HEK293 (cell line): ENCODE measurements around the gene HOXA11.
A peak's percentile ranks its signal among the peaks of the same experiment; 100 is the strongest.

Source experiments
- BCL11B ChIP-seq: fragments of 450-650 bp; formaldehyde crosslinking; IDR thresholded peaks from 2 replicates; pipeline ENCODE4 v1.5.1; 2016; ENCODE audit warnings: low read depth, missing biosample characterization, missing genetic modification characterization
- FEZF1 ChIP-seq: fragments of 450-650 bp; formaldehyde crosslinking; IDR thresholded peaks from 2 replicates; pipeline ENCODE4 v1.5.1; 2016; ENCODE audit warnings: missing biosample characterization, missing genetic modification characterization
- HOXD13 ChIP-seq: sonication (generic); formaldehyde crosslinking; IDR thresholded peaks from 2 replicates; pipeline ENCODE4 v1.8.0; 2022; ENCODE audit warnings: missing genetic modification reagents, borderline replicate concordance
- IKZF3 ChIP-seq: fragments of 450-650 bp; IDR thresholded peaks from 2 replicates; pipeline ENCODE4 v1.5.0; 2018; ENCODE audit warnings: missing biosample characterization, mild to moderate bottlenecking, missing genetic modification characterization, moderate library complexity
- MEIS1 ChIP-seq: sonication (generic); formaldehyde crosslinking; IDR thresholded peaks from 2 replicates; pipeline ENCODE4 v1.8.1; 2022; ENCODE audit warnings: missing genetic modification reagents, mild to moderate bottlenecking, borderline replicate concordance
- OVOL3 ChIP-seq: fragments of 450-650 bp; formaldehyde crosslinking; IDR thresholded peaks from 2 replicates; pipeline ENCODE4 v1.5.1; 2016; ENCODE audit warnings: missing biosample characterization, missing genetic modification characterization
- RBAK ChIP-seq: fragments of 450-650 bp; formaldehyde crosslinking; IDR thresholded peaks from 2 replicates; pipeline ENCODE4 v1.5.1; 2016; ENCODE audit warnings: missing biosample characterization, missing genetic modification characterization
- SCRT1 ChIP-seq: fragments of 450-650 bp; formaldehyde crosslinking; IDR thresholded peaks from 2 replicates; pipeline ENCODE4 v1.5.1; 2016; ENCODE audit warnings: missing biosample characterization, missing genetic modification characterization, borderline replicate concordance
- ZFP41 ChIP-seq: fragments of 450-650 bp; formaldehyde crosslinking; IDR thresholded peaks from 2 replicates; pipeline ENCODE4 v1.5.1; 2016; ENCODE audit warnings: missing biosample characterization, missing genetic modification characterization, borderline replicate concordance
- ZNF10 ChIP-seq: fragments of 450-650 bp; formaldehyde crosslinking; IDR thresholded peaks from 2 replicates; pipeline ENCODE4 v1.5.1; 2017; ENCODE audit warnings: missing biosample characterization, missing genetic modification characterization
- ZNF114 ChIP-seq: fragments of 450-650 bp; formaldehyde crosslinking; IDR thresholded peaks from 2 replicates; pipeline ENCODE4 v1.5.0; 2017; ENCODE audit warnings: missing biosample characterization, missing genetic modification characterization
- ZNF121 ChIP-seq: fragments of 450-650 bp; formaldehyde crosslinking; IDR thresholded peaks from 2 replicates; pipeline ENCODE4 v1.5.1; 2016; ENCODE audit warnings: missing biosample characterization, missing genetic modification characterization
- ZNF132 ChIP-seq: fragments of 450-650 bp; formaldehyde crosslinking; IDR thresholded peaks from 2 replicates; pipeline ENCODE4 v1.5.1; 2017; ENCODE audit warnings: missing biosample characterization, missing genetic modification characterization, borderline replicate concordance
- ZNF133 ChIP-seq: fragments of 450-650 bp; formaldehyde crosslinking; IDR thresholded peaks from 2 replicates; pipeline ENCODE4 v1.5.1; 2016; ENCODE audit warnings: missing biosample characterization, missing genetic modification characterization
- ZNF175 ChIP-seq: fragments of 450-650 bp; formaldehyde crosslinking; IDR thresholded peaks from 2 replicates; pipeline ENCODE4 v1.5.1; 2016; ENCODE audit warnings: missing biosample characterization, missing genetic modification characterization
- ZNF211 ChIP-seq: fragments of 450-650 bp; formaldehyde crosslinking; IDR thresholded peaks from 2 replicates; pipeline ENCODE4 v1.5.1; 2016; ENCODE audit warnings: low read depth, missing biosample characterization, missing genetic modification characterization
- ZNF274 ChIP-seq, 2 experiments: fragments of 200-500 bp in 1 of 2; fragments of 450-650 bp in 1 of 2; sonication (Bioruptor generic) in 1 of 2; formaldehyde crosslinking in 1 of 2; IDR thresholded peaks; 2 replicates each; pipeline versions ENCODE4 v1.5.1 to v1.6.1; 2014 to 2016; ENCODE audit warnings: borderline replicate concordance in 1 of 2, inconsistent platforms in 1 of 2, low read length in 1 of 2, missing biosample characterization in 1 of 2, missing genetic modification characterization in 1 of 2
- ZNF302 ChIP-seq: fragments of 450-650 bp; formaldehyde crosslinking; IDR thresholded peaks from 2 replicates; pipeline ENCODE4 v1.5.1; 2016; ENCODE audit warnings: missing biosample characterization, missing genetic modification characterization, low read depth
- ZNF354C ChIP-seq: fragments of 450-650 bp; formaldehyde crosslinking; IDR thresholded peaks from 2 replicates; pipeline ENCODE4 v1.5.1; 2016; ENCODE audit warnings: missing biosample characterization, missing genetic modification characterization, low read depth, borderline replicate concordance
- ZNF394 ChIP-seq: fragments of 450-650 bp; formaldehyde crosslinking; IDR thresholded peaks from 2 replicates; pipeline ENCODE4 v1.5.1; 2016; ENCODE audit warnings: missing biosample characterization, missing genetic modification characterization, mild to moderate bottlenecking, moderate library complexity, borderline replicate concordance
- ZNF416 ChIP-seq: fragments of 450-650 bp; formaldehyde crosslinking; IDR thresholded peaks from 2 replicates; pipeline ENCODE4 v1.5.1; 2016; ENCODE audit warnings: missing biosample characterization, missing genetic modification characterization
- ZNF426 ChIP-seq: fragments of 450-650 bp; formaldehyde crosslinking; IDR thresholded peaks from 2 replicates; pipeline ENCODE4 v1.5.1; 2017; ENCODE audit warnings: missing biosample characterization, missing genetic modification characterization, mild to moderate bottlenecking, inconsistent platforms, moderate library complexity
- ZNF530 ChIP-seq: fragments of 450-650 bp; formaldehyde crosslinking; IDR thresholded peaks from 2 replicates; pipeline ENCODE4 v1.5.1; 2016; ENCODE audit warnings: low read depth, missing biosample characterization, missing genetic modification characterization
- ZNF561 ChIP-seq: fragments of 450-650 bp; IDR thresholded peaks from 2 replicates; pipeline ENCODE4 v1.5.1; 2018; ENCODE audit warnings: missing biosample characterization, missing genetic modification characterization, borderline replicate concordance
- ZNF623 ChIP-seq: fragments of 450-650 bp; formaldehyde crosslinking; IDR thresholded peaks from 2 replicates; pipeline ENCODE4 v1.5.1; 2016; ENCODE audit warnings: missing biosample characterization, missing genetic modification characterization
- ZNF654 ChIP-seq: fragments of 450-650 bp; formaldehyde crosslinking; IDR thresholded peaks from 2 replicates; pipeline ENCODE4 v1.5.1; 2016; ENCODE audit warnings: low read depth, missing biosample characterization, missing genetic modification characterization
- ZNF677 ChIP-seq: fragments of 450-650 bp; IDR thresholded peaks from 2 replicates; pipeline ENCODE4 v1.5.0; 2018; ENCODE audit warnings: missing biosample characterization, mild to moderate bottlenecking, missing genetic modification characterization, moderate library complexity
- ZNF76 ChIP-seq: fragments of 450-650 bp; formaldehyde crosslinking; IDR thresholded peaks from 2 replicates; pipeline ENCODE4; 2016; ENCODE audit warnings: low read depth, missing biosample characterization, missing genetic modification characterization, borderline replicate concordance
- ZSCAN23 ChIP-seq: fragments of 450-650 bp; formaldehyde crosslinking; IDR thresholded peaks from 2 replicates; pipeline ENCODE4 v1.5.1; 2016; ENCODE audit warnings: missing biosample characterization, missing genetic modification characterization
- TF ChIP-seq, protein P1 (sequence below): fragments of 450-650 bp; IDR thresholded peaks from 2 replicates; pipeline ENCODE4 v1.5.1; 2018; ENCODE audit warnings: missing biosample characterization, missing genetic modification characterization
- TF ChIP-seq, protein P2 (sequence below): fragments of 450-650 bp; formaldehyde crosslinking; IDR thresholded peaks from 2 replicates; pipeline ENCODE4 v1.5.1; 2016; ENCODE audit warnings: missing biosample characterization, missing genetic modification characterization, borderline replicate concordance
- TF ChIP-seq, protein P3 (sequence below): fragments of 450-650 bp; formaldehyde crosslinking; IDR thresholded peaks from 2 replicates; pipeline ENCODE4 v1.5.1; 2017; ENCODE audit warnings: missing biosample characterization, missing genetic modification characterization
- TF ChIP-seq, protein P4 (sequence below): fragments of 450-650 bp; formaldehyde crosslinking; IDR thresholded peaks from 2 replicates; pipeline ENCODE4 v1.5.1; 2016; ENCODE audit warnings: missing biosample characterization, missing genetic modification characterization

HOXA11 gene

DNA sequence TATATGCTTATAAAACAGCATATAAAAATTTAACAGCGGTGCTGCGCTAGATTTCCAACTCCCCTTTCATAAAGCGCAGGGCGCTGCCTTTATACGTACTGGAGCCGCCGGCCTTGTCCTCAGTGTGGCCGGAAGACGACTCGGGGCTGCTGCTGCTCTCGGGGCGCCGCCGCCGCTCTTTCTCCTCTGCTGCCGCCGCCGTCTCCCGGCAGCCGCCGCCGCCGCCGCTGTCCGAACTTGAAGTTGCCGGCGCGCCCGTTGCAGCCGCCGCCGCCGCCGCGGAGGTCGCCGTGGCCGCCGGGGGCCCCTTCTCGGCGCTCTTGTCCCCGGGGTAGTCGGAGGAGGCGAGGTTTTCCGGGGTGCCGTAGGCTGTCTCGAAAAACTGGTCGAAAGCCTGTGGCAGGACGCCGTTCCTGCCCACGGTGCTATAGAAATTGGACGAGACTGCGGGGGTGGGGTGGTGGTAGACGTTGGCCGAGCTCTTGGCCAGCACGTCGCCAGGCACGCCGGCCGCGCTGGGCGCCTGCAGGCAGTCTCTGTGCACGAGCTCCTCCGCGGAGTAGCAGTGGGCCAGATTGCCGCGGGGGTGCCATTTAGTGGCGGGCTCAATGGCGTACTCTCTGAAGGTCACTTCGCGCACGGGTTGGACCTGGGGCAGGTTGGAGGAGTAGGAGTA is 557 bp downstream of the HOXA11 start (continued):
- TF ChIP-seq, protein P1, sequence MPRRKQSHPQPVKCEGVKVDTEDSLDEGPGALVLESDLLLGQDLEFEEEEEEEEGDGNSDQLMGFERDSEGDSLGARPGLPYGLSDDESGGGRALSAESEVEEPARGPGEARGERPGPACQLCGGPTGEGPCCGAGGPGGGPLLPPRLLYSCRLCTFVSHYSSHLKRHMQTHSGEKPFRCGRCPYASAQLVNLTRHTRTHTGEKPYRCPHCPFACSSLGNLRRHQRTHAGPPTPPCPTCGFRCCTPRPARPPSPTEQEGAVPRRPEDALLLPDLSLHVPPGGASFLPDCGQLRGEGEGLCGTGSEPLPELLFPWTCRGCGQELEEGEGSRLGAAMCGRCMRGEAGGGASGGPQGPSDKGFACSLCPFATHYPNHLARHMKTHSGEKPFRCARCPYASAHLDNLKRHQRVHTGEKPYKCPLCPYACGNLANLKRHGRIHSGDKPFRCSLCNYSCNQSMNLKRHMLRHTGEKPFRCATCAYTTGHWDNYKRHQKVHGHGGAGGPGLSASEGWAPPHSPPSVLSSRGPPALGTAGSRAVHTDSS (tag by site-specific recombination), result no peak
- TF ChIP-seq IKZF3 (no peak), ZNF175 (tag by site-specific recombination) (no peak), MEIS1 (CRISPR knock-in tag) (no peak), ZNF654 (no peak), ZNF416 (tag by site-specific recombination) (no peak), ZNF132 (no peak), ZNF76 (tag by site-specific recombination) (no peak), ZNF114 (tag by site-specific recombination) (no peak), RBAK (tag by site-specific recombination) (no peak), ZNF394 (tag by site-specific recombination) (peak; percentile 93), ZSCAN23 (tag by site-specific recombination) (no peak), ZNF354C (tag by site-specific recombination) (no peak), SCRT1 (tag by site-specific recombination) (no peak), ZNF302 (tag by site-specific recombination) (no peak), BCL11B (tag by site-specific recombination) (0 out of 2 replicates have a peak, but pooled peaks have one; percentile 12), ZFP41 (tag by site-specific recombination) (no peak), ZNF677 (tag by site-specific recombination) (no peak), OVOL3 (tag by site-specific recombination) (no peak), ZNF426 (no peak), ZNF274 (IDR thresholded peaks at IDR 0.05; ENCODE audit: low read length) (no peak), ZNF274 (tag by site-specific recombination; IDR thresholded peaks at IDR 0.05; ENCODE audit: borderline replicate concordance) (no peak), ZNF530 (tag by site-specific recombination) (no peak), ZNF121 (tag by site-specific recombination) (no peak), ZNF211 (tag by site-specific recombination) (no peak), FEZF1 (tag by site-specific recombination) (peak; percentile 32; the same call in 1 of the 2 replicates), ZNF623 (tag by site-specific recombination) (no peak), ZNF10 (tag by site-specific recombination) (no peak), HOXD13 (CRISPR knock-in tag) (no peak), ZNF561 (no peak), ZNF133 (tag by site-specific recombination) (no peak)
- TF ChIP-seq, protein P2, sequence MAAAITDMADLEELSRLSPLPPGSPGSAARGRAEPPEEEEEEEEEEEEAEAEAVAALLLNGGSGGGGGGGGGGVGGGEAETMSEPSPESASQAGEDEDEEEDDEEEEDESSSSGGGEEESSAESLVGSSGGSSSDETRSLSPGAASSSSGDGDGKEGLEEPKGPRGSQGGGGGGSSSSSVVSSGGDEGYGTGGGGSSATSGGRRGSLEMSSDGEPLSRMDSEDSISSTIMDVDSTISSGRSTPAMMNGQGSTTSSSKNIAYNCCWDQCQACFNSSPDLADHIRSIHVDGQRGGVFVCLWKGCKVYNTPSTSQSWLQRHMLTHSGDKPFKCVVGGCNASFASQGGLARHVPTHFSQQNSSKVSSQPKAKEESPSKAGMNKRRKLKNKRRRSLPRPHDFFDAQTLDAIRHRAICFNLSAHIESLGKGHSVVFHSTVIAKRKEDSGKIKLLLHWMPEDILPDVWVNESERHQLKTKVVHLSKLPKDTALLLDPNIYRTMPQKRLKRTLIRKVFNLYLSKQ, result no peak
- TF ChIP-seq, protein P3, sequence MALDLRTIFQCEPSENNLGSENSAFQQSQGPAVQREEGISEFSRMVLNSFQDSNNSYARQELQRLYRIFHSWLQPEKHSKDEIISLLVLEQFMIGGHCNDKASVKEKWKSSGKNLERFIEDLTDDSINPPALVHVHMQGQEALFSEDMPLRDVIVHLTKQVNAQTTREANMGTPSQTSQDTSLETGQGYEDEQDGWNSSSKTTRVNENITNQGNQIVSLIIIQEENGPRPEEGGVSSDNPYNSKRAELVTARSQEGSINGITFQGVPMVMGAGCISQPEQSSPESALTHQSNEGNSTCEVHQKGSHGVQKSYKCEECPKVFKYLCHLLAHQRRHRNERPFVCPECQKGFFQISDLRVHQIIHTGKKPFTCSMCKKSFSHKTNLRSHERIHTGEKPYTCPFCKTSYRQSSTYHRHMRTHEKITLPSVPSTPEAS (tag by site-specific recombination), result no peak
- TF ChIP-seq, protein P4, sequence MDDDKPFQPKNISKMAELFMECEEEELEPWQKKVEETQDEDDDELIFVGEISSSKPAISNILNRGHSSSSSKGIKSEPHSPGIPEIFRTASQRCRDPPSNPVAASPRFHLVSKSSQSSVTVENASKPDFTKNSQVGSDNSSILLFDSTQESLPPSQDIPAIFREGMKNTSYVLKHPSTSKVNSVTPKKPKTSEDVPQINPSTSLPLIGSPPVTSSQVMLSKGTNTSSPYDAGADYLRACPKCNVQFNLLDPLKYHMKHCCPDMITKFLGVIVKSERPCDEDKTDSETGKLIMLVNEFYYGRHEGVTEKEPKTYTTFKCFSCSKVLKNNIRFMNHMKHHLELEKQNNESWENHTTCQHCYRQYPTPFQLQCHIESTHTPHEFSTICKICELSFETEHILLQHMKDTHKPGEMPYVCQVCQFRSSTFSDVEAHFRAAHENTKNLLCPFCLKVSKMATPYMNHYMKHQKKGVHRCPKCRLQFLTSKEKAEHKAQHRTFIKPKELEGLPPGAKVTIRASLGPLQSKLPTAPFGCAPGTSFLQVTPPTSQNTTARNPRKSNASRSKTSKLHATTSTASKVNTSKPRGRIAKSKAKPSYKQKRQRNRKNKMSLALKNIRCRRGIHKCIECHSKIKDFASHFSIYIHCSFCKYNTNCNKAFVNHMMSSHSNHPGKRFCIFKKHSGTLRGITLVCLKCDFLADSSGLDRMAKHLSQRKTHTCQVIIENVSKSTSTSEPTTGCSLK (tag by site-specific recombination), result no peak
